SK-N-SH (cell line): Measurements from ENCODE around the gene ARHGAP21. TPM values are rescaled to one million over a fixed set of nuclear protein-coding genes. Genes with fewer than 3 reads are reported as not detected.

ENCODE experiments used
- CTCF ChIA-PET: fragments of 300-600, 350-600 bp; formaldehyde crosslinking; extraction: SDS; loops from one replicate; lab custom pipeline; 2021; lab: Yijun Ruan, JAX
- POLR2A ChIA-PET: fragments of 350-600 bp; sonication (Branson Sonifier 250); formaldehyde crosslinking; extraction: SDS; loops from one replicate; lab custom pipeline; 2020; ENCODE audit warnings: antibody characterized with exemption, inconsistent platforms; lab: Yijun Ruan, JAX
- DNase-seq: peaks from one replicate; pipeline ENCODE4 v3.0.0; 2012
- H2AFZ ChIP-seq: fragments of 200-600 bp; sonication (generic); 2 replicates; pipeline ENCODE4 v1.8.1; 2016; ENCODE audit warnings: antibody characterized with exemption, mild to moderate bottlenecking, low read depth
- H3F3A ChIP-seq: fragments of 200-600 bp; sonication (generic); replicated peaks from 2 replicates; pipeline ENCODE3; 2016; ENCODE audit warnings: antibody characterized with exemption, mild to moderate bottlenecking; ENCODE audit not compliant: insufficient read depth
- H3K27ac ChIP-seq, 2 experiments: fragments of 200-500 bp in 1 of 2; fragments of 200-600 bp in 1 of 2; sonication (Bioruptor generic) in 1 of 2; sonication (generic), shearing (Covaris generic) in 1 of 2; 2 replicates each; pipeline versions ENCODE4 v1.5.1 to v1.6.1; 2014 to 2016; ENCODE audit warnings: low read depth in 2 of 2, inconsistent platforms in 1 of 2, low read length in 1 of 2, mild to moderate bottlenecking in 1 of 2, mixed read lengths in 1 of 2
- H3K27me3 ChIP-seq: fragments of 200-600 bp; sonication (generic), shearing (Covaris generic); 2 replicates; pipeline ENCODE4 v1.6.1; 2016; ENCODE audit warnings: mixed run types; ENCODE audit not compliant: insufficient read depth
- H3K36me3 ChIP-seq, 2 experiments: fragments of 200-500 bp in 1 of 2; fragments of 200-600 bp in 1 of 2; sonication (Bioruptor generic) in 1 of 2; sonication (generic) in 1 of 2; replicated peaks in 1 of 2; 2 replicates each; pipeline versions ENCODE3 to v1.5.1; 2014 to 2016; ENCODE audit warnings: low read length in 1 of 2, mild to moderate bottlenecking in 1 of 2; ENCODE audit not compliant: insufficient read depth in 2 of 2, control insufficient read depth in 1 of 2
- H3K4me1 ChIP-seq, 2 experiments: fragments of 200-500 bp in 1 of 2; fragments of 200-600 bp in 1 of 2; sonication (Bioruptor generic) in 1 of 2; sonication (generic), shearing (Covaris generic) in 1 of 2; 2 replicates each; pipeline versions ENCODE4 v1.5.1 to v1.6.1; 2014 to 2016; ENCODE audit warnings: low read depth in 1 of 2, low read length in 1 of 2, mixed run types in 1 of 2; ENCODE audit not compliant: insufficient read depth in 2 of 2, control insufficient read depth in 1 of 2
- H3K4me2 ChIP-seq: fragments of 200-600 bp; sonication (generic), shearing (Covaris generic); 2 replicates; pipeline ENCODE4 v1.6.1; 2017; ENCODE audit warnings: mixed run types
- H3K4me3 ChIP-seq, 2 experiments: fragments of 200-500 bp in 1 of 2; fragments of 200-600 bp in 1 of 2; sonication (Bioruptor generic) in 1 of 2; sonication (generic), shearing (Covaris generic) in 1 of 2; 2 replicates each; pipeline versions ENCODE4 v1.5.1 to v1.8.1; 2014 to 2016; ENCODE audit warnings: low read depth in 2 of 2, inconsistent platforms in 1 of 2, low read length in 1 of 2, mild to moderate bottlenecking in 1 of 2, mixed read lengths in 1 of 2, moderate library complexity in 1 of 2
- H3K79me2 ChIP-seq: fragments of 200-600 bp; sonication (generic); 2 replicates; pipeline ENCODE4 v1.8.1; 2017; ENCODE audit warnings: mild to moderate bottlenecking; ENCODE audit not compliant: insufficient read depth
- H3K9ac ChIP-seq: fragments of 200-600 bp; sonication (generic); 2 replicates; pipeline ENCODE4 v1.6.1; 2017; ENCODE audit warnings: mixed run types
- H3K9me2 ChIP-seq: fragments of 200-600 bp; sonication (generic); 2 replicates; pipeline ENCODE4 v1.6.1; 2017; ENCODE audit warnings: mixed run types
- H3K9me3 ChIP-seq: fragments of 200-600 bp; sonication (generic); 2 replicates; pipeline ENCODE4 v1.6.1; 2017; ENCODE audit warnings: mixed run types, mild to moderate bottlenecking, moderate library complexity
- H4K20me1 ChIP-seq: fragments of 200-600 bp; sonication (generic); 2 replicates; pipeline ENCODE4 v1.6.1; 2017; ENCODE audit warnings: mild to moderate bottlenecking, mixed run types; ENCODE audit not compliant: insufficient read depth
- CHD2 ChIP-seq: fragments of 150-350 bp; IDR thresholded peaks from 2 replicates; pipeline ENCODE4 v1.6.1; 2018; ENCODE audit warnings: low read length; ENCODE audit not compliant: partially characterized antibody
- EP300 ChIP-seq, 2 experiments: IDR thresholded peaks; 2 replicates each; pipeline versions ENCODE4 v1.4.0 to v1.6.1; 2012; ENCODE audit warnings: borderline replicate concordance in 1 of 2, low read depth in 1 of 2, low read length in 1 of 2
- FOSL2 ChIP-seq: IDR thresholded peaks from 2 replicates; pipeline ENCODE4 v1.4.0; 2012; ENCODE audit warnings: low read depth, mild to moderate bottlenecking, moderate library complexity, borderline replicate concordance
- FOXM1 ChIP-seq: IDR thresholded peaks from 2 replicates; pipeline ENCODE4 v1.4.0; 2012; ENCODE audit warnings: low read depth, mild to moderate bottlenecking
- GATA2 ChIP-seq: sonication (generic); formaldehyde crosslinking; IDR thresholded peaks from 2 replicates; pipeline ENCODE4 v1.5.0; 2020; ENCODE audit warnings: mild to moderate bottlenecking, missing genetic modification reagents
- JUND ChIP-seq: IDR thresholded peaks from 2 replicates; pipeline ENCODE4 v1.4.0; 2012
- MAX ChIP-seq: IDR thresholded peaks from 2 replicates; pipeline ENCODE4 v1.4.0; 2012; ENCODE audit warnings: low read depth
- MEF2A ChIP-seq: IDR thresholded peaks from 2 replicates; pipeline ENCODE4 v1.4.0; 2012; ENCODE audit warnings: low read depth, borderline replicate concordance
- MXI1 ChIP-seq: IDR thresholded peaks from 2 replicates; pipeline ENCODE4 v1.6.1; 2012; ENCODE audit warnings: mild to moderate bottlenecking, low read depth, low read length, improper control_type of control experiment
- RFX5 ChIP-seq: IDR thresholded peaks from 2 replicates; pipeline ENCODE4 v1.6.1; 2012; ENCODE audit warnings: mild to moderate bottlenecking, improper control_type of control experiment, low read length
- RXRA ChIP-seq: IDR thresholded peaks from 2 replicates; pipeline ENCODE4 v1.4.0; 2012; ENCODE audit warnings: low read depth, mild to moderate bottlenecking, borderline replicate concordance
- SIN3A ChIP-seq: IDR thresholded peaks from 2 replicates; pipeline ENCODE4 v1.6.1; 2012; ENCODE audit warnings: low read depth, mild to moderate bottlenecking, low read length, moderate library complexity, borderline replicate concordance
- SMC3 ChIP-seq: IDR thresholded peaks from 2 replicates; pipeline ENCODE4 v1.6.1; 2012; ENCODE audit warnings: low read depth, low read length, improper control_type of control experiment
- TAF1 ChIP-seq: IDR thresholded peaks from 2 replicates; pipeline ENCODE4 v1.6.1; 2012; ENCODE audit warnings: low read depth, mild to moderate bottlenecking, low read length, moderate library complexity, borderline replicate concordance
- TEAD4 ChIP-seq: IDR thresholded peaks from 2 replicates; pipeline ENCODE4 v1.4.0; 2012; ENCODE audit warnings: mild to moderate bottlenecking, borderline replicate concordance; ENCODE audit not compliant: insufficient read depth
- YY1 ChIP-seq: IDR thresholded peaks from 2 replicates; pipeline ENCODE4 v1.4.0; 2012; ENCODE audit warnings: low read depth, mild to moderate bottlenecking
- WGBS: methylation state at CpG from one replicate; pipeline ENCODE4 v1.1.6; 2017; ENCODE audit warnings: low lambda C conversion rate; 5-methylcytosine and 5-hydroxymethylcytosine counted together
- polyA plus RNA-seq, 3 experiments: library from polyadenylated mRNA; depleted of rRNA; stranded (reverse); fragments of >200 nt; gene quantifications; 2 replicates each; pipeline ENCODE4 v1.2.3, GENCODE V29; 2012
- TF ChIP-seq, protein P1 (sequence below): IDR thresholded peaks from 2 replicates; pipeline ENCODE4 v1.4.0; 2012; ENCODE audit warnings: low read depth, borderline replicate concordance
- TF ChIP-seq, protein P2 (sequence below): fragments of 200-600 bp; sonication (generic); IDR thresholded peaks from 2 replicates; pipeline ENCODE4 v1.6.1; 2017; ENCODE audit warnings: antibody characterized with exemption, mild to moderate bottlenecking, moderate library complexity
- TF ChIP-seq, protein P3 (sequence below): IDR thresholded peaks from 2 replicates; pipeline ENCODE4 v1.4.0; 2012; ENCODE audit warnings: low read depth, borderline replicate concordance

The ARHGAP21 gene
- polyA plus RNA-seq, 1 of the 3 experiments (the other 2 are of a cell fraction), result 27.8 TPM

DNA sequence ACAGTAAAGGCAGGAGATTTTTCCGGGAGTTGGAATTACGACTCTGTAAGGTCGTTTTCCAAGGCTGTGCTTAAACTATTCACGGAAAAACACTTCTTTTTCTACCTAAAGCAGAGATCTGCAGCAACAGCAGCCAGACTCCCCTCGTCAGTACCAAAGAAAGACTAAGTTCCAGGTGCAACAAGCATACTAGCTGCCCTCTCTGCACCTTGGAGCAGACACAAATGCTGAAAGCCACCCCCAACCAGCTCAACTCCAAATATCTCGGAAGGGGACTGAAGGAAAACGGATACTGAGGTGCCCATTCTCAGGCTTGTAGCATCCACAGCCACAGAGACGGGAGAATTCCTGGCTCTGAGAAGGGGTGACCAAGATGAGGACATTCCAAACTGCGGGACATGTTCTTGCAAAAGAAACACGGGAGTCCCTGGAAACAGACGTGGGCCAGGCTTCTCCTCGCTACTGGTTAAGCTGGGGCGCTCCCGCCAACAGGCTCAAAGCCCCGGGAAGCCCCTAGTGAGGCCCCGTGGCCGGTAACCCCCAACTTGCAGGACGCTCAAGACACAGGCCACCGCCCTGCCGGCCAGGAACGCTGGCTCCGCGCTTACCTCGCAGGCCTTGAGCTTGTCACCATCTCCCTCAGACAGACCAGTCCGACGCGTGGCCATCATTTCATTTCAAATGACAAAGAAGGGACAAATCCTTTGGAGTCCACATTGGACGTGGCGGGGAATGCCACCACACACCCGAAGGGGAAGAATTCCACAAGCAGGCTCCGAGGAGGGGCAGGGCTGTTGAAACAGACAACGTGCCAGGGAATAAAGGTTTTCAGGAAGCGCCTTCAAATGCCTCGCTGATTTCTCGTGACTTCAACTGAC lies 2.2 kb downstream of the ARHGAP21 start:
- Histone ChIP-seq H2AFZ (no peak overlapping the region), H3K27ac (peak overlapping the region in 1 of 2 experiments; percentile 89; a peak in 1 of 4 replicates), H3K9me3 (no peaks in the 10 kb centered on the region)
- peak; percentile 34 for DNase-seq
- TF ChIP-seq TEAD4 (no peak), YY1 (0 out of 2 replicates have a peak, but pooled peaks have one; percentile 12)
- TF ChIP-seq, all 33 proteins: peak for 1
- no peaks in the 10 kb centered on the region for H3K9me2 ChIP-seq
- H3F3A ChIP-seq, result peaks cover 17% of the 10 kb centered on the region
- CTCF ChIA-PET, result interaction anchor here (1.1 to 1.6 kb wide), 3 partner anchors 15 to 268 kb away, joined by 4 read pairs; no protein-coding TSS in a partner anchor
- peak overlapping the region; percentile 70 to 80 for H3K4me3 ChIP-seq
- peaks cover 66% of the 10 kb centered on the region for H3K79me2 ChIP-seq
- H3K9ac ChIP-seq, result peak overlapping the region; percentile 93
- peak overlapping the region; percentile 82 for H3K4me2 ChIP-seq
- WGBS, result 36% methylated on average over 19 of the region's 35 CpGs
- POLR2A ChIA-PET, result no interaction called here
- no peaks in the 10 kb centered on the region for H3K27me3 ChIP-seq
- peaks cover 4 to 26% of the 10 kb centered on the region in 2 experiments; a peak in 2 of 4 replicates for H3K4me1 ChIP-seq
- H3K36me3 ChIP-seq, result peaks cover 0 to 8% of the 10 kb centered on the region in 2 experiments
- peaks cover 49% of the 10 kb centered on the region for H4K20me1 ChIP-seq

- POLR2A ChIA-PET, result no interaction called here
- Histone ChIP-seq H3K79me2 (peaks cover 80% of the 10 kb centered on the region), H3K9me2 (no peaks in the 10 kb centered on the region), H2AFZ (no peak overlapping the region), H3K4me3 (peak overlapping the region; percentile 70 to 80), H3K27ac (no peak overlapping the region), H4K20me1 (peaks cover 62% of the 10 kb centered on the region), H3K9ac (peak overlapping the region; percentile 93; the same call in 1 of the 2 replicates), H3K4me2 (peak overlapping the region; percentile 82), H3K27me3 (no peaks in the 10 kb centered on the region), H3K4me1 (peaks cover 9 to 26% of the 10 kb centered on the region in 2 experiments; a peak in 2 of 4 replicates), H3K36me3 (peaks cover 0 to 11% of the 10 kb centered on the region in 2 experiments), H3K9me3 (no peaks in the 10 kb centered on the region), H3F3A (peaks cover 17% of the 10 kb centered on the region)
- WGBS, result 52% methylated on average over 2 of the region's 2 CpGs
- CTCF ChIA-PET, result interaction anchor here (1.1 kb wide), 1 partner anchor 77 kb away, joined by 4 read pairs; no protein-coding TSS in a partner anchor
- DNase-seq, result no peak
- TF ChIP-seq EP300 (IDR thresholded peaks at IDR 0.05; ENCODE audit: borderline replicate concordance in 1 of 2, low read depth in 1 of 2, low read length in 1 of 2) (no peak), MXI1 (no peak), CHD2 (no peak), FOXM1 (no peak), TAF1 (no peak), GATA2 (CRISPR knock-in tag) (no peak), YY1 (no peak), MAX (no peak), FOSL2 (no peak), MEF2A (no peak), TEAD4 (no peak), JUND (no peak), RXRA (no peak), SIN3A (no peak), RFX5 (no peak), SMC3 (no peak)
- TF ChIP-seq, protein P1, sequence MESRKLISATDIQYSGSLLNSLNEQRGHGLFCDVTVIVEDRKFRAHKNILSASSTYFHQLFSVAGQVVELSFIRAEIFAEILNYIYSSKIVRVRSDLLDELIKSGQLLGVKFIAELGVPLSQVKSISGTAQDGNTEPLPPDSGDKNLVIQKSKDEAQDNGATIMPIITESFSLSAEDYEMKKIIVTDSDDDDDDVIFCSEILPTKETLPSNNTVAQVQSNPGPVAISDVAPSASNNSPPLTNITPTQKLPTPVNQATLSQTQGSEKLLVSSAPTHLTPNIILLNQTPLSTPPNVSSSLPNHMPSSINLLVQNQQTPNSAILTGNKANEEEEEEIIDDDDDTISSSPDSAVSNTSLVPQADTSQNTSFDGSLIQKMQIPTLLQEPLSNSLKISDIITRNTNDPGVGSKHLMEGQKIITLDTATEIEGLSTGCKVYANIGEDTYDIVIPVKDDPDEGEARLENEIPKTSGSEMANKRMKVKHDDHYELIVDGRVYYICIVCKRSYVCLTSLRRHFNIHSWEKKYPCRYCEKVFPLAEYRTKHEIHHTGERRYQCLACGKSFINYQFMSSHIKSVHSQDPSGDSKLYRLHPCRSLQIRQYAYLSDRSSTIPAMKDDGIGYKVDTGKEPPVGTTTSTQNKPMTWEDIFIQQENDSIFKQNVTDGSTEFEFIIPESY, result no peak
- TF ChIP-seq, protein P2, sequence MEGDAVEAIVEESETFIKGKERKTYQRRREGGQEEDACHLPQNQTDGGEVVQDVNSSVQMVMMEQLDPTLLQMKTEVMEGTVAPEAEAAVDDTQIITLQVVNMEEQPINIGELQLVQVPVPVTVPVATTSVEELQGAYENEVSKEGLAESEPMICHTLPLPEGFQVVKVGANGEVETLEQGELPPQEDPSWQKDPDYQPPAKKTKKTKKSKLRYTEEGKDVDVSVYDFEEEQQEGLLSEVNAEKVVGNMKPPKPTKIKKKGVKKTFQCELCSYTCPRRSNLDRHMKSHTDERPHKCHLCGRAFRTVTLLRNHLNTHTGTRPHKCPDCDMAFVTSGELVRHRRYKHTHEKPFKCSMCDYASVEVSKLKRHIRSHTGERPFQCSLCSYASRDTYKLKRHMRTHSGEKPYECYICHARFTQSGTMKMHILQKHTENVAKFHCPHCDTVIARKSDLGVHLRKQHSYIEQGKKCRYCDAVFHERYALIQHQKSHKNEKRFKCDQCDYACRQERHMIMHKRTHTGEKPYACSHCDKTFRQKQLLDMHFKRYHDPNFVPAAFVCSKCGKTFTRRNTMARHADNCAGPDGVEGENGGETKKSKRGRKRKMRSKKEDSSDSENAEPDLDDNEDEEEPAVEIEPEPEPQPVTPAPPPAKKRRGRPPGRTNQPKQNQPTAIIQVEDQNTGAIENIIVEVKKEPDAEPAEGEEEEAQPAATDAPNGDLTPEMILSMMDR, result no peak
- TF ChIP-seq, protein P3, sequence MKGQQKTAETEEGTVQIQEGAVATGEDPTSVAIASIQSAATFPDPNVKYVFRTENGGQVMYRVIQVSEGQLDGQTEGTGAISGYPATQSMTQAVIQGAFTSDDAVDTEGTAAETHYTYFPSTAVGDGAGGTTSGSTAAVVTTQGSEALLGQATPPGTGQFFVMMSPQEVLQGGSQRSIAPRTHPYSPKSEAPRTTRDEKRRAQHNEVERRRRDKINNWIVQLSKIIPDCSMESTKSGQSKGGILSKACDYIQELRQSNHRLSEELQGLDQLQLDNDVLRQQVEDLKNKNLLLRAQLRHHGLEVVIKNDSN, result no peak
Measured at GRCh38 chr10:24720096-24720495, 3.6 kb downstream of the ARHGAP21 start.
